Erythroblast (primary cell): Measurements from ENCODE around the gene ATP5PD.
"Not testable (repeated sequence)": the region's sequence is repeated elsewhere in the genome, so short reads cannot be mapped to it uniquely, and the experiment has no call there.

ENCODE experiments used
- DNase-seq, 2 experiments: peaks; one replicate each; lab custom pipeline; 2025; lab: John Stamatoyannopoulos, UW
- GATA1 ChIP-seq: IDR thresholded peaks from 2 replicates; pipeline ENCODE4 v1.6.1; 2011; ENCODE audit warnings: low read depth, mild to moderate bottlenecking, control low read depth, low read length, moderate library complexity
- POLR2A ChIP-seq: IDR thresholded peaks from 2 replicates; pipeline ENCODE4 v1.6.1; 2011; ENCODE audit warnings: mild to moderate bottlenecking, low read length

Gene ATP5PD

GRCh38 chr17:75084039-75084660 is 37.4 kb upstream of the ATP5PD start:
- no peak for DNase-seq
- TF ChIP-seq POLR2A: no peak
- no peak for TF ChIP-seq GATA1

GRCh38 chr17:75082683-75083082 is 35.9 kb upstream of the ATP5PD start:
- no peak for DNase-seq
- no peak for TF ChIP-seq POLR2A
- TF ChIP-seq GATA1: no peak

- DNase-seq: no peak
- TF ChIP-seq GATA1 (no peak), POLR2A (no peak)
Measured at GRCh38 chr17:75081611-75082540, 35.1 kb upstream of the ATP5PD start.

GRCh38 chr17:75079023-75079373 is 32.2 kb upstream of the ATP5PD start:
- no peak for DNase-seq
- TF ChIP-seq GATA1: no peak
- TF ChIP-seq POLR2A: no peak

- TF ChIP-seq GATA1: no peak
- no peak for TF ChIP-seq POLR2A
- DNase-seq: no peak
Measured at GRCh38 chr17:75078284-75079022, 31.7 kb upstream of the ATP5PD start.

GRCh38 chr17:75077496-75078283 is 30.9 kb upstream of the ATP5PD start:
- DNase-seq: peak; percentile 72 to 73
- TF ChIP-seq GATA1: no peak
- no peak for TF ChIP-seq POLR2A

- TF ChIP-seq POLR2A (no peak), GATA1 (no peak)
- no peak for DNase-seq
Measured at GRCh38 chr17:75077072-75077495, 30.3 kb upstream of the ATP5PD start.

GRCh38 chr17:75075597-75076336 is 29.0 kb upstream of the ATP5PD start:
- DNase-seq: no peak
- no peak for TF ChIP-seq POLR2A
- TF ChIP-seq GATA1: no peak

GRCh38 chr17:75074532-75074931 is 27.8 kb upstream of the ATP5PD start:
- no peak for TF ChIP-seq POLR2A
- TF ChIP-seq GATA1: no peak
- DNase-seq: no peak

GRCh38 chr17:75073618-75074047 is 26.9 kb upstream of the ATP5PD start:
- no peak for DNase-seq
- TF ChIP-seq POLR2A (no peak), GATA1 (no peak)

- not testable (repeated sequence) for DNase-seq
Measured at GRCh38 chr17:75072909-75073308, 26.1 kb upstream of the ATP5PD start.

- not testable (repeated sequence) for DNase-seq
Measured at GRCh38 chr17:75071478-75072271, 24.9 kb upstream of the ATP5PD start.
